ENCODE data around the gene HMCN2. TPM values are rescaled to one million over a fixed set of nuclear protein-coding genes. Genes with fewer than 3 reads are reported as not detected.

HMCN2 gene
- total RNA-seq, 2 experiments from 2014 or later: not detected

GRCh38 chr9:130382096-130382495 is 116.5 kb downstream of the HMCN2 start:
- H3K4me3 ChIP-seq (ENCODE audit: low read depth, low read length, poor library complexity, severe bottlenecking): no peak overlapping the region
- no peak overlapping the region for H3K4me2 ChIP-seq (ENCODE audit: low read length)
- CTCF ChIA-PET (ENCODE audit: unreplicated experiment): no interaction called here
- H3K4me1 ChIP-seq (ENCODE audit: insufficient read depth, low read length, poor library complexity, severe bottlenecking): no peaks in the 10 kb centered on the region
- POLR2A ChIA-PET: no interaction called here
- H4K20me1 ChIP-seq (ENCODE audit: insufficient read depth, low read length): no peaks in the 10 kb centered on the region
- H3K79me2 ChIP-seq (ENCODE audit: insufficient read depth, low read depth, low read length): no peaks in the 10 kb centered on the region
- no peaks in the 10 kb centered on the region for H3K36me3 ChIP-seq (ENCODE audit: insufficient read depth, low read length)
- no peaks in the 10 kb centered on the region for H3K9me2 ChIP-seq (ENCODE audit: insufficient read depth, low read length)
- no peak overlapping the region for H3K27ac ChIP-seq (ENCODE audit: low read depth, low read length, poor library complexity, severe bottlenecking)
- H3K9me3 ChIP-seq (ENCODE audit: low read length): no peaks in the 10 kb centered on the region
- intact Hi-C loops (cut with micrococcal nuclease; ENCODE audit: unreplicated experiment): no loop called here
- DNase-seq (ENCODE audit: low spot score): no peak
- H2AFZ ChIP-seq (ENCODE audit: low read length): no peak overlapping the region
- TF ChIP-seq EZH2phosphoT487 (IDR thresholded peaks at IDR 0.05; ENCODE audit: borderline replicate concordance, low read depth, low read length): no peak
- no peak for TF ChIP-seq CTCF (conservative IDR thresholded peaks at IDR 0.05; ENCODE audit: low read length)
- BruUV-seq (replicated peaks): no TSS peak

- intact Hi-C loops (cut with micrococcal nuclease; ENCODE audit: unreplicated experiment): no loop called here
- no peaks in the 10 kb centered on the region for H3K9me3 ChIP-seq (ENCODE audit: low read length)
- no TSS peak for BruUV-seq (replicated peaks)
- H3K36me3 ChIP-seq (ENCODE audit: insufficient read depth, low read length): no peaks in the 10 kb centered on the region
- ChIA-PET POLR2A (interaction anchor here (0.6 to 0.8 kb wide), 2 partner anchors 15 to 236 kb away, joined by 4 to 5 read pairs; no protein-coding TSS in a partner anchor), CTCF (ENCODE audit: unreplicated experiment) (no interaction called here)
- H3K9me2 ChIP-seq (ENCODE audit: insufficient read depth, low read length): no peaks in the 10 kb centered on the region
- no peak overlapping the region for H3K4me3 ChIP-seq (ENCODE audit: low read depth, low read length, poor library complexity, severe bottlenecking)
- H3K79me2 ChIP-seq (ENCODE audit: insufficient read depth, low read depth, low read length): no peaks in the 10 kb centered on the region
- TF ChIP-seq EZH2phosphoT487 (IDR thresholded peaks at IDR 0.05; ENCODE audit: borderline replicate concordance, low read depth, low read length) (no peak), CTCF (conservative IDR thresholded peaks at IDR 0.05; ENCODE audit: low read length) (no peak)
- no peaks in the 10 kb centered on the region for H4K20me1 ChIP-seq (ENCODE audit: insufficient read depth, low read length)
- no peak overlapping the region for H3K4me2 ChIP-seq (ENCODE audit: low read length)
- no peak overlapping the region for H3K27ac ChIP-seq (ENCODE audit: low read depth, low read length, poor library complexity, severe bottlenecking)
- no peak overlapping the region for H2AFZ ChIP-seq (ENCODE audit: low read length)
- no peak for DNase-seq (ENCODE audit: low spot score)
- no peaks in the 10 kb centered on the region for H3K4me1 ChIP-seq (ENCODE audit: insufficient read depth, low read length, poor library complexity, severe bottlenecking)
These were observed 117.2 kb downstream of the HMCN2 start for GRCh38 chr9:130382636-130383349.

- no TSS peak for BruUV-seq (replicated peaks)
These were observed 117.8 kb downstream of the HMCN2 start for GRCh38 chr9:130383350-130383715.

More at GRCh38 chr9:130383350-130383715, 117.8 kb downstream of the HMCN2 start:
- no peaks in the 10 kb centered on the region for H3K4me1 ChIP-seq (ENCODE audit: insufficient read depth, low read length, poor library complexity, severe bottlenecking)
- DNase-seq (ENCODE audit: low spot score): no peak
- POLR2A ChIA-PET: interaction anchor here (0.8 kb wide), 1 partner anchor 237 kb away, joined by 4 read pairs; no protein-coding TSS in a partner anchor
- no peak overlapping the region for H3K4me3 ChIP-seq (ENCODE audit: low read depth, low read length, poor library complexity, severe bottlenecking)
- no peak overlapping the region for H3K4me2 ChIP-seq (ENCODE audit: low read length)
- no peaks in the 10 kb centered on the region for H3K79me2 ChIP-seq (ENCODE audit: insufficient read depth, low read depth, low read length)
- no peak overlapping the region for H2AFZ ChIP-seq (ENCODE audit: low read length)
- no peaks in the 10 kb centered on the region for H3K9me2 ChIP-seq (ENCODE audit: insufficient read depth, low read length)
- intact Hi-C loops (cut with micrococcal nuclease; ENCODE audit: unreplicated experiment): no loop called here
- H4K20me1 ChIP-seq (ENCODE audit: insufficient read depth, low read length): no peaks in the 10 kb centered on the region
- no peaks in the 10 kb centered on the region for H3K36me3 ChIP-seq (ENCODE audit: insufficient read depth, low read length)
- no peak overlapping the region for H3K27ac ChIP-seq (ENCODE audit: low read depth, low read length, poor library complexity, severe bottlenecking)
- TF ChIP-seq CTCF (conservative IDR thresholded peaks at IDR 0.05; ENCODE audit: low read length) (no peak), EZH2phosphoT487 (IDR thresholded peaks at IDR 0.05; ENCODE audit: borderline replicate concordance, low read depth, low read length) (no peak)
- no peaks in the 10 kb centered on the region for H3K9me3 ChIP-seq (ENCODE audit: low read length)
- CTCF ChIA-PET (ENCODE audit: unreplicated experiment): no interaction called here

All from OCI-LY7 (cell line).